Testis (tissue), 3 donors: ENCODE measurements around the gene SCRT2. TPM values are rescaled to one million over a fixed set of nuclear protein-coding genes. Genes with fewer than 3 reads are reported as not detected.

Experiments used
- DNase-seq: peaks from one replicate; pipeline ENCODE4 v3.0.0-alpha.2; 2019
- H3K27ac ChIP-seq, 2 donors: fragments of 200-600 bp; sonication (generic); one replicate each; pipeline ENCODE4 v1.5.1; 2019
- H3K27me3 ChIP-seq: fragments of 200-600 bp; sonication (generic); one replicate; pipeline ENCODE4 v1.5.1; 2019
- H3K36me3 ChIP-seq: fragments of 200-600 bp; sonication (generic); one replicate; pipeline ENCODE4 v1.5.1; 2017; ENCODE audit warnings: low read depth; ENCODE audit errors: missing control alignments
- H3K4me1 ChIP-seq: fragments of 200-600 bp; sonication (generic); one replicate; pipeline ENCODE4 v1.5.1; 2019
- H3K4me3 ChIP-seq, 2 donors: fragments of 200-600 bp; sonication (generic); one replicate each; pipeline ENCODE4 v1.5.1; 2017 to 2019
- H3K9me3 ChIP-seq: fragments of 200-600 bp; sonication (generic); one replicate; pipeline ENCODE4 v1.5.1; 2017
- POLR2A ChIP-seq: fragments of 450-650 bp; IDR thresholded peaks from one replicate; pipeline ENCODE4 v1.6.1; 2017; ENCODE audit warnings: antibody characterized with exemption, mild to moderate bottlenecking, moderate library complexity
- WGBS, 2 donors: methylation state at CpG; one replicate each; pipeline ENCODE4 v1.1.5; 2018; 5-methylcytosine and 5-hydroxymethylcytosine counted together
- intact Hi-C: fragments of 100-400 bp; cut with DNase I; formaldehyde crosslinking; loops from one replicate; pipeline ENCODE4 v1.15.1; 2023; ENCODE audit warnings: low total_unique reads
- polyA plus RNA-seq: library from polyadenylated mRNA; stranded (reverse); fragments of 350-450 nt; fragmentation: Illumina TruSeq; extraction: RNeasy Lipid Tissue Mini Kit (QIAGEN cat#74804); gene quantifications from one replicate; pipeline ENCODE4 v1.2.3, GENCODE V29; 2014; ENCODE audit warnings: low read depth, low replicate concordance; ENCODE audit not compliant: insufficient read depth
- total RNA-seq, 2 donors: library from RNA; depleted of rRNA; stranded (reverse); fragments of >200 nt; gene quantifications; one replicate each; pipeline ENCODE4 v1.2.3, GENCODE V29; 2016
- TF ChIP-seq, protein P1 (sequence below), 3 experiments: fragments of 450-650 bp in 2 of 3; fragments of 200-600 bp in 1 of 3; sonication (generic) in 1 of 3; IDR thresholded peaks; one replicate each; pipeline ENCODE4 v1.5.1; 2016 to 2019; ENCODE audit warnings: antibody characterized with exemption in 3 of 3, mild to moderate bottlenecking in 2 of 3, moderate library complexity in 1 of 3

The SCRT2 gene
- total and polyA plus RNA-seq, 3 donors from 2014 or later: 0.13 to 0.39 (median 0.19) TPM

DNA sequence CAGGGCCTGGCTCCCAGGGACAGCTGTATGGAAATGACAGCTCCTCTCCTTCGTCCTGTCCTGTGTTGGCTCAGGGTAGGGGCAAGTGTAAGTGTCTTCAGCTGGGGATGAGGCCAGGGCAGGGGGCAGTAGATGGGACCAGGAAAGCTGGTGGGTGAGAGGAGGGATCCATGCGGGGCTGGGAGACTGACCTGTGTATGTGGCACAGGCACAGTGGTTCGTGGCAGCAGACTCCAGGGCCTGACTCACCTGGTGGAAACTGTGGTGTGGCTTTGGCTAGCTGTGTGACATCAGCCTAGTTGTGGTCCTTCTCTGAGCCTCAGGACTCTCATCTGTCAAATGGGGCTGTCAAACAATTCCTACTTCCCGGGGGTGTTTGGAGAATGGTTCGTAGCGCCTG lies 13.7 kb upstream of the SCRT2 start:
- no peak for DNase-seq
- H3K27me3 ChIP-seq: no peaks in the 10 kb centered on the region
- H3K9me3 ChIP-seq: no peaks in the 10 kb centered on the region
- H3K27ac ChIP-seq: no peak overlapping the region
- intact Hi-C loops: no loop called here
- no peaks in the 10 kb centered on the region for H3K36me3 ChIP-seq
- no peak overlapping the region for H3K4me3 ChIP-seq
- 81 to 88% methylated on average over 6 of the region's 6 CpGs for WGBS, 2 donors
- TF ChIP-seq, protein P1, sequence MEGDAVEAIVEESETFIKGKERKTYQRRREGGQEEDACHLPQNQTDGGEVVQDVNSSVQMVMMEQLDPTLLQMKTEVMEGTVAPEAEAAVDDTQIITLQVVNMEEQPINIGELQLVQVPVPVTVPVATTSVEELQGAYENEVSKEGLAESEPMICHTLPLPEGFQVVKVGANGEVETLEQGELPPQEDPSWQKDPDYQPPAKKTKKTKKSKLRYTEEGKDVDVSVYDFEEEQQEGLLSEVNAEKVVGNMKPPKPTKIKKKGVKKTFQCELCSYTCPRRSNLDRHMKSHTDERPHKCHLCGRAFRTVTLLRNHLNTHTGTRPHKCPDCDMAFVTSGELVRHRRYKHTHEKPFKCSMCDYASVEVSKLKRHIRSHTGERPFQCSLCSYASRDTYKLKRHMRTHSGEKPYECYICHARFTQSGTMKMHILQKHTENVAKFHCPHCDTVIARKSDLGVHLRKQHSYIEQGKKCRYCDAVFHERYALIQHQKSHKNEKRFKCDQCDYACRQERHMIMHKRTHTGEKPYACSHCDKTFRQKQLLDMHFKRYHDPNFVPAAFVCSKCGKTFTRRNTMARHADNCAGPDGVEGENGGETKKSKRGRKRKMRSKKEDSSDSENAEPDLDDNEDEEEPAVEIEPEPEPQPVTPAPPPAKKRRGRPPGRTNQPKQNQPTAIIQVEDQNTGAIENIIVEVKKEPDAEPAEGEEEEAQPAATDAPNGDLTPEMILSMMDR (IDR thresholded peaks at IDR 0.05): no peak
- TF ChIP-seq POLR2A: no peak
- no peaks in the 10 kb centered on the region for H3K4me1 ChIP-seq

DNA sequence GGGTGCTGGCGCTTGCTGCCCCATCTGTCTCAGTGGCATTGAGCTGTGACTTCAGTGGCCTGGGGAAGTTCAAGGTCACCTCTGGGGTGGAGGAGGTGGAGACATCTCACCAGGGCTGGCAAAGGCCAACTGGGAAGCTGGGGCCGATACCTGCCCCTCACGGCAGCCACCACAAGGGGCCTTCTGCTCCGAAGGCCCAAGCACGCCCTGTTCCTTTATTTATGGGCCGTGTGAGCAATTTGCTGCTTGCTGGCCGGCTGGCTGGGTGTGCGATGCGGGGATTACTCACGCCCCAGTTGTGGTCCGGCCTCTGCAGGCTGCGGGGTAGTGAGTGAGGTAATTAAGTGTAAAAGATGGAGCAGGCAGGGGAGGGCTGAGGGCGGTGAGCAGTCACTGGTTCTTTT lies 13.2 kb upstream of the SCRT2 start:
- H3K27me3 ChIP-seq: no peaks in the 10 kb centered on the region
- no peaks in the 10 kb centered on the region for H3K36me3 ChIP-seq
- no peak overlapping the region for H3K4me3 ChIP-seq
- 37 to 45% methylated on average over 8 to 12 of the region's 13 CpGs for WGBS, 2 donors
- TF ChIP-seq POLR2A: no peak
- TF ChIP-seq, protein P1 (IDR thresholded peaks at IDR 0.05): no peak
- DNase-seq: no peak
- no peaks in the 10 kb centered on the region for H3K4me1 ChIP-seq
- no peaks in the 10 kb centered on the region for H3K9me3 ChIP-seq
- no peak overlapping the region for H3K27ac ChIP-seq
- intact Hi-C loops: no loop called here

DNA sequence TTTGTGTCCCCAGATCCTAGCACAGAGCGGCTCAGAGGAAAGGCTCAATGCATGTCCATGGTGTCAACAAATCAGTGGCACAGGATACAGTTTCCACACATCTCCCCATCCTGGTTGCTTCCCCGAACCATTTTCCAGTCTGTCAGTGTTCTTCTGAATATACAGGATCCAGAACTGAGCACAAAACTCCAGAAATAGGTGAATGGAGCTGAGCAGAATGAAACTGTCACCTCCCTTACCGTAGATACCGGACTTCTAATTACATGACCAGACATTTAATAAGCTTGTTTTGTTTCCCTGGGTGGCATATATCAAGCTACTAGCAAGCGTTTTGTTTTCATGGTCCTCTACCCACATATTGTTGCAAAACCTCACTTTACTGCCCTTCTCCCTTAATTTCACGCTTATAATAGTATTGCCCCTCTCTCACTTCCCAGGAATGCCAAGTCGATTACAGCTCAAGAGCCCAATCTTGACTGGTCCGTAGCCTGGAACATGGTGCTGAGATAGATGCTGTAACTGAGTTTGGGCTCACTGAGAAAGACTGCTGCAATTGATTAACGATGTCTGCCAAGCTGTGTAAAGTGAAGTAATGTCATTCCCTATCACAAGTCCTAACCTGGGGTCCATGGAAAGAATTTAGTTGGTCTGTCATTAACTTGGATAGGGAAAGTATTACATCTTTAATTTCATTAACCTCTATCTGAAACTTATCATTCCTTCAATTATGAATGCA lies 12.0 kb upstream of the SCRT2 start:
- Histone ChIP-seq H3K9me3 (no peaks in the 10 kb centered on the region), H3K27ac (no peak overlapping the region), H3K4me1 (no peaks in the 10 kb centered on the region), H3K36me3 (no peaks in the 10 kb centered on the region), H3K4me3 (no peak overlapping the region), H3K27me3 (no peaks in the 10 kb centered on the region)
- no peak for DNase-seq
- intact Hi-C loops: no loop called here
- TF ChIP-seq, protein P1 (IDR thresholded peaks at IDR 0.05): no peak
- TF ChIP-seq POLR2A: no peak
- WGBS, 2 donors: 79 to 83% methylated on average over 9 of the region's 9 CpGs

DNA sequence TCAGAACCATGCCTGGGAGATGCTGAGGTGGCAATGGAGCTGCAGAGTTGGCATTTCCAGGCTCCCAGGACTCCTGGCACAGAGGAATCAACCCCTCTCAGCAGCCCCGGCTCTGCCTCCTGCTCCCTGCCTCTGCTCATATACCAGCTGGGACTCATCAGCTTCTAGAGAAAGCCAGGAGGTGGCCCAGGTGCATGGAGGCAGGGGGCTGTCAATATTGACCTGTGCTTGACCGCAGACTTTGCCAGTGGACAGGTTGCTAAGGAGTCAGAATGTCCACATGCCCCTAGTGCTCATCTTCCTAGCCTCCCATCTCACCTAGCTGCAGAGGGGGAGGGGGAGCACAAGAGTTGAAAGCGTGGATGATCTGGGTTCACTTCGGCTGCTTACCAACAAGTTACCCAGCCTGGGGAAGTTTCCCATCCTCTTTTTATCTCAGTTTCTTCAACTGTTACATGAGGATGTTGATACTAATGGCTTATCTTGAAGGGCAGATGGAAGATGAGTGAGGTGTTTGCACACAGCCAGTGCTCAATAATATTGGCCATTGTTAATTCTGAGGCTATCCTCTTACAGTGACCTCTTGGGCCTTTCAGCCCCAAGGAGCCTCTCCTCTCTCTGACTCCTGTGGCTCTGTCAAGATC lies 9.2 kb upstream of the SCRT2 start:
- no peak overlapping the region for H3K27ac ChIP-seq
- no peak overlapping the region for H3K4me3 ChIP-seq
- intact Hi-C loops: no loop called here
- no peaks in the 10 kb centered on the region for H3K36me3 ChIP-seq
- H3K4me1 ChIP-seq: no peaks in the 10 kb centered on the region
- TF ChIP-seq, protein P1 (IDR thresholded peaks at IDR 0.05): no peak
- TF ChIP-seq POLR2A: no peak
- H3K9me3 ChIP-seq: no peaks in the 10 kb centered on the region
- no peak for DNase-seq
- 65 to 87% methylated on average over 4 of the region's 4 CpGs for WGBS, 2 donors
- H3K27me3 ChIP-seq: no peaks in the 10 kb centered on the region
